HEK293 (cell line): ENCODE data around the gene GUCY2F.

ENCODE experiments used
- CTCF ChIA-PET: fragments of 350-600 bp; formaldehyde crosslinking; extraction: SDS; loops from one replicate; lab custom pipeline; 2021; ENCODE audit warnings: antibody characterized with exemption; lab: Yijun Ruan, JAX
- POLR2A ChIA-PET: fragments of 300-600 bp; formaldehyde crosslinking; extraction: SDS; loops from one replicate; lab custom pipeline; 2020; ENCODE audit warnings: antibody characterized with exemption, inconsistent platforms; lab: Yijun Ruan, JAX
- H3K27ac ChIP-seq: fragments of 200-500 bp; sonication (Bioruptor generic); 2 replicates; pipeline ENCODE4 v1.5.1; 2014; ENCODE audit warnings: low read depth, low read length, control low read depth, inconsistent platforms; ENCODE audit errors: extremely low read depth
- H3K36me3 ChIP-seq, 2 experiments: fragments of 200-500 bp in 1 of 2; sonication (Bioruptor generic) in 1 of 2; 1 replicate in 1 of 2; 2 replicates in 1 of 2; pipeline ENCODE4 v1.5.1; 2014 to 2017; ENCODE audit warnings: inconsistent platforms in 2 of 2, low read length in 2 of 2; ENCODE audit not compliant: control insufficient read depth in 2 of 2, insufficient read depth in 1 of 2
- H3K4me1 ChIP-seq: fragments of 200-500 bp; sonication (Bioruptor generic); 2 replicates; pipeline ENCODE4 v1.5.1; 2014; ENCODE audit warnings: mild to moderate bottlenecking, low read length, inconsistent platforms; ENCODE audit not compliant: control insufficient read depth, insufficient read depth
- H3K4me3 ChIP-seq: 2 replicates; pipeline ENCODE4 v1.5.1; 2011; ENCODE audit warnings: low read depth, mild to moderate bottlenecking, control low read depth, low read length, moderate library complexity
- H3K9me3 ChIP-seq: fragments of 200-500 bp; sonication (Bioruptor generic); 2 replicates; pipeline ENCODE4 v1.5.1; 2014; ENCODE audit warnings: low read depth, low read length, inconsistent platforms; ENCODE audit not compliant: control insufficient read depth, insufficient read depth
- ATF2 ChIP-seq: fragments of 450-650 bp; formaldehyde crosslinking; IDR thresholded peaks from 2 replicates; pipeline ENCODE4 v1.5.1; 2016; ENCODE audit warnings: missing biosample characterization, missing genetic modification characterization, low read depth
- CTCF ChIP-seq: fragments of 450-650 bp; formaldehyde crosslinking; IDR thresholded peaks from 2 replicates; pipeline ENCODE4 v1.5.1; 2016; ENCODE audit warnings: missing biosample characterization, missing genetic modification characterization
- REPIN1 ChIP-seq: fragments of 450-650 bp; formaldehyde crosslinking; IDR thresholded peaks from 2 replicates; pipeline ENCODE4 v1.5.1; 2017; ENCODE audit warnings: missing biosample characterization, missing genetic modification characterization, low read depth
- SCRT1 ChIP-seq: fragments of 450-650 bp; formaldehyde crosslinking; IDR thresholded peaks from 2 replicates; pipeline ENCODE4 v1.5.1; 2016; ENCODE audit warnings: missing biosample characterization, missing genetic modification characterization, borderline replicate concordance
- ZBTB10 ChIP-seq: fragments of 450-650 bp; formaldehyde crosslinking; IDR thresholded peaks from 2 replicates; pipeline ENCODE4 v1.5.1; 2016; ENCODE audit warnings: missing biosample characterization, missing genetic modification characterization
- ZNF121 ChIP-seq: fragments of 450-650 bp; formaldehyde crosslinking; IDR thresholded peaks from 2 replicates; pipeline ENCODE4 v1.5.1; 2016; ENCODE audit warnings: missing biosample characterization, missing genetic modification characterization
- ZNF175 ChIP-seq: fragments of 450-650 bp; formaldehyde crosslinking; IDR thresholded peaks from 2 replicates; pipeline ENCODE4 v1.5.1; 2016; ENCODE audit warnings: missing biosample characterization, missing genetic modification characterization
- ZNF18 ChIP-seq: fragments of 450-650 bp; formaldehyde crosslinking; IDR thresholded peaks from 2 replicates; pipeline ENCODE4 v1.5.1; 2016; ENCODE audit warnings: missing biosample characterization, missing genetic modification characterization
- ZNF239 ChIP-seq: fragments of 450-650 bp; formaldehyde crosslinking; IDR thresholded peaks from 2 replicates; pipeline ENCODE4 v1.5.1; 2016; ENCODE audit warnings: missing biosample characterization, missing genetic modification characterization
- ZNF248 ChIP-seq: fragments of 450-650 bp; formaldehyde crosslinking; IDR thresholded peaks from 2 replicates; pipeline ENCODE4 v1.5.1; 2017; ENCODE audit warnings: missing biosample characterization, missing genetic modification characterization
- ZNF391 ChIP-seq: fragments of 450-650 bp; formaldehyde crosslinking; IDR thresholded peaks from 2 replicates; pipeline ENCODE4 v1.5.1; 2016; ENCODE audit warnings: low read depth, missing biosample characterization, missing genetic modification characterization, borderline replicate concordance
- ZNF473 ChIP-seq: fragments of 450-650 bp; formaldehyde crosslinking; IDR thresholded peaks from 2 replicates; pipeline ENCODE4 v1.5.1; 2017; ENCODE audit warnings: missing biosample characterization, missing genetic modification characterization
- ZNF518A ChIP-seq: fragments of 450-650 bp; formaldehyde crosslinking; conservative IDR thresholded peaks from 2 replicates; pipeline ENCODE4 v1.5.1; 2016; ENCODE audit warnings: low read depth, missing biosample characterization, missing genetic modification characterization
- ZNF664 ChIP-seq: fragments of 450-650 bp; formaldehyde crosslinking; IDR thresholded peaks from 2 replicates; pipeline ENCODE4 v1.5.1; 2016; ENCODE audit warnings: missing biosample characterization, missing genetic modification characterization
- TF ChIP-seq, protein P1 (sequence below): fragments of 450-650 bp; formaldehyde crosslinking; IDR thresholded peaks from 2 replicates; pipeline ENCODE4 v1.5.0; 2017; ENCODE audit warnings: missing biosample characterization, missing genetic modification characterization, borderline replicate concordance

GUCY2F gene

GRCh38 chrX:109373468-109373867, 108.4 kb downstream of the GUCY2F start (continued):
- TF ChIP-seq ATF2 (tag by site-specific recombination) (no peak), ZNF239 (no peak), ZNF175 (no peak), ZNF473 (tag by site-specific recombination) (no peak), REPIN1 (tag by site-specific recombination) (no peak)

DNA sequence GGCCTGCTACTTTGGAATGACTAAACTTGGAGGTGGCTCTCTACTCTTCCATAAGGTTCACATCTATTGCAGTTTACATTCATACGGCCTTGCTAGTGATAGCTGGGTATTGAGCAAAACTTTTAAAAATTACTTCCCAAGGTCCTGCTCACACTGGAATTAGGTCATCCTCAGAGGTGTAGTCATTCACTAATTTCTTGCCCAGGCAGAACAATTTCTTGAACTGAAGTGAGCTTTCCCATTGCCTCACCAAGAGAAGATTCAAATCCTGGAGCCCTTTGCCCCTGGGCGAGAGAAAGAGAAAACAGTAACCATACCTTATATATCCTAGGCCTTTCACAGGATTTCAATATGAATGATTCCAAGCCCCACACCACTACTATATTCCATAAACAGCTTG, 109.2 kb downstream of the GUCY2F start:
- Histone ChIP-seq H3K36me3 (no peaks in the 10 kb centered on the region), H3K27ac (no peak overlapping the region), H3K9me3 (no peaks in the 10 kb centered on the region), H3K4me1 (no peaks in the 10 kb centered on the region), H3K4me3 (no peak overlapping the region)
- POLR2A ChIA-PET: no interaction called here
- CTCF ChIA-PET: interaction anchor here (1.0 to 1.8 kb wide), 3 partner anchors 9 to 101 kb away, joined by 4 to 9 read pairs (median 4); no protein-coding TSS in a partner anchor
- TF ChIP-seq SCRT1 (tag by site-specific recombination): no peak
- TF ChIP-seq ZNF518A (tag by site-specific recombination): no peak
- TF ChIP-seq, protein P1, sequence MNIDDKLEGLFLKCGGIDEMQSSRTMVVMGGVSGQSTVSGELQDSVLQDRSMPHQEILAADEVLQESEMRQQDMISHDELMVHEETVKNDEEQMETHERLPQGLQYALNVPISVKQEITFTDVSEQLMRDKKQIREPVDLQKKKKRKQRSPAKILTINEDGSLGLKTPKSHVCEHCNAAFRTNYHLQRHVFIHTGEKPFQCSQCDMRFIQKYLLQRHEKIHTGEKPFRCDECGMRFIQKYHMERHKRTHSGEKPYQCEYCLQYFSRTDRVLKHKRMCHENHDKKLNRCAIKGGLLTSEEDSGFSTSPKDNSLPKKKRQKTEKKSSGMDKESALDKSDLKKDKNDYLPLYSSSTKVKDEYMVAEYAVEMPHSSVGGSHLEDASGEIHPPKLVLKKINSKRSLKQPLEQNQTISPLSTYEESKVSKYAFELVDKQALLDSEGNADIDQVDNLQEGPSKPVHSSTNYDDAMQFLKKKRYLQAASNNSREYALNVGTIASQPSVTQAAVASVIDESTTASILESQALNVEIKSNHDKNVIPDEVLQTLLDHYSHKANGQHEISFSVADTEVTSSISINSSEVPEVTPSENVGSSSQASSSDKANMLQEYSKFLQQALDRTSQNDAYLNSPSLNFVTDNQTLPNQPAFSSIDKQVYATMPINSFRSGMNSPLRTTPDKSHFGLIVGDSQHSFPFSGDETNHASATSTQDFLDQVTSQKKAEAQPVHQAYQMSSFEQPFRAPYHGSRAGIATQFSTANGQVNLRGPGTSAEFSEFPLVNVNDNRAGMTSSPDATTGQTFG: no peak
- no peak for TF ChIP-seq ZNF664
- TF ChIP-seq ZNF391 (tag by site-specific recombination): no peak
- no peak for TF ChIP-seq ZNF121 (tag by site-specific recombination)
- no peak for TF ChIP-seq ZBTB10 (tag by site-specific recombination)
- no peak for TF ChIP-seq ZNF248
- TF ChIP-seq CTCF (tag by site-specific recombination): no peak
- TF ChIP-seq ZNF18 (tag by site-specific recombination): no peak
- TF ChIP-seq, all 188 proteins: peak for 0
